Left ventricle myocardium inferior (tissue), 1 donor: Measurements from ENCODE around the gene RPS6KA4. TPM values are rescaled to one million over a fixed set of nuclear protein-coding genes. Genes with fewer than 3 reads are reported as not detected.

Experiments
- DNase-seq: peaks from one replicate; pipeline ENCODE4 v3.0.0-alpha.2; 2020
- H3K27ac ChIP-seq: fragments of 200-600 bp; replicated peaks from 2 replicates; pipeline ENCODE4 v1.8.0; 2021
- H3K27me3 ChIP-seq: fragments of 200-600 bp; 2 replicates; pipeline ENCODE4 v1.8.0; 2021; ENCODE audit warnings: low read depth
- H3K36me3 ChIP-seq: fragments of 200-600 bp; 2 replicates; pipeline ENCODE4 v1.8.0; 2021
- H3K4me1 ChIP-seq: fragments of 200-600 bp; 2 replicates; pipeline ENCODE4 v1.8.0; 2021
- H3K4me3 ChIP-seq: fragments of 200-600 bp; 2 replicates; pipeline ENCODE4 v1.8.0; 2021; ENCODE audit warnings: mild to moderate bottlenecking, moderate library complexity
- H3K9me3 ChIP-seq: fragments of 200-600 bp; replicated peaks from 2 replicates; pipeline ENCODE4 v1.8.0; 2021
- CTCF ChIP-seq: fragments of 200-600 bp; IDR thresholded peaks from 2 replicates; pipeline ENCODE4 v1.8.0; 2021; ENCODE audit warnings: antibody characterized with exemption, mild to moderate bottlenecking, borderline replicate concordance
- intact Hi-C: fragments of 100-400 bp; cut with micrococcal nuclease; formaldehyde crosslinking; loops from one replicate; pipeline ENCODE4 v1.11.0; 2022
- total RNA-seq: library from RNA; stranded (reverse); fragmentation: NEBNext Ultra II Directional; extraction: Animal tissue kit (Norgen Biotek cat#: 25700); gene quantifications from one replicate; pipeline ENCODE4 v1.2.1, GENCODE V29; 2021
- donor health status: DM: no; HTN: yes; CAD: no; lungs with severe emphysema.

Gene RPS6KA4
- total RNA-seq, 1 donor from 2014 or later = 16.8 TPM

- intact Hi-C loops = no loop called here
- Histone ChIP-seq H3K27ac (no peak overlapping the region), H3K4me1 (peaks cover 26% of the 10 kb centered on the region), H3K27me3 (peaks cover 18% of the 10 kb centered on the region), H3K4me3 (no peak overlapping the region), H3K9me3 (no peaks in the 10 kb centered on the region), H3K36me3 (no peaks in the 10 kb centered on the region)
- TF ChIP-seq CTCF = no peak
- no peak for DNase-seq
Measured at GRCh38 chr11:64384981-64385944, 26.3 kb downstream of the RPS6KA4 start.

GRCh38 chr11:64385945-64386704 is 27.2 kb downstream of the RPS6KA4 start:
- no peak overlapping the region for H3K27ac ChIP-seq
- no peak for TF ChIP-seq CTCF
- no peaks in the 10 kb centered on the region for H3K36me3 ChIP-seq
- no peak overlapping the region for H3K4me3 ChIP-seq
- DNase-seq = no peak
- peaks cover 26% of the 10 kb centered on the region for H3K4me1 ChIP-seq
- H3K27me3 ChIP-seq = peaks cover 18% of the 10 kb centered on the region
- intact Hi-C loops = no loop called here
- H3K9me3 ChIP-seq = no peaks in the 10 kb centered on the region

- no peak for TF ChIP-seq CTCF
- no peak for DNase-seq
- H3K27me3 ChIP-seq = peaks cover 6% of the 10 kb centered on the region
- H3K36me3 ChIP-seq = no peaks in the 10 kb centered on the region
- no peaks in the 10 kb centered on the region for H3K9me3 ChIP-seq
- no peak overlapping the region for H3K4me3 ChIP-seq
- H3K4me1 ChIP-seq = peaks cover 26% of the 10 kb centered on the region
- intact Hi-C loops = no loop called here
- H3K27ac ChIP-seq = no peak overlapping the region
Measured at GRCh38 chr11:64387916-64388315, 29.0 kb downstream of the RPS6KA4 start.

- Histone ChIP-seq H3K27me3 (no peaks in the 10 kb centered on the region), H3K27ac (no peak overlapping the region), H3K36me3 (no peaks in the 10 kb centered on the region), H3K9me3 (no peaks in the 10 kb centered on the region), H3K4me1 (peaks cover 22% of the 10 kb centered on the region), H3K4me3 (no peak overlapping the region)
- no peak for DNase-seq
- no peak for TF ChIP-seq CTCF
- intact Hi-C loops = no loop called here
Measured at GRCh38 chr11:64388894-64389293, 29.9 kb downstream of the RPS6KA4 start.

GRCh38 chr11:64389851-64390250 is 30.9 kb downstream of the RPS6KA4 start:
- intact Hi-C loops = no loop called here
- no peak for TF ChIP-seq CTCF
- H3K9me3 ChIP-seq = no peaks in the 10 kb centered on the region

More at GRCh38 chr11:64389851-64390250, 30.9 kb downstream of the RPS6KA4 start:
- H3K27me3 ChIP-seq = no peaks in the 10 kb centered on the region
- H3K36me3 ChIP-seq = no peaks in the 10 kb centered on the region
- no peak overlapping the region for H3K27ac ChIP-seq
- no peak overlapping the region for H3K4me3 ChIP-seq
- no peak for DNase-seq
- H3K4me1 ChIP-seq = peaks cover 13% of the 10 kb centered on the region
